Neuronal stem cell (in vitro differentiated cells): ENCODE results near the gene PRLHR.

ENCODE experiments used
- DNase-seq: peaks from one replicate; pipeline ENCODE4 v3.0.0-alpha.2; 2013; ENCODE audit warnings: low spot score
- H2AFZ ChIP-seq: one replicate; pipeline ENCODE4 v1.6.1; 2013; ENCODE audit warnings: mild to moderate bottlenecking, low read length, inconsistent platforms
- H2AK5ac ChIP-seq: 2 replicates; pipeline ENCODE4 v1.6.1; 2013; ENCODE audit warnings: low read depth, mild to moderate bottlenecking, inconsistent platforms, low read length, moderate library complexity, mixed read lengths
- H2BK120ac ChIP-seq: 2 replicates; pipeline ENCODE4 v1.6.1; 2013; ENCODE audit warnings: low read depth, mild to moderate bottlenecking, inconsistent platforms, low read length, moderate library complexity, mixed read lengths
- H2BK12ac ChIP-seq: one replicate; pipeline ENCODE4 v1.6.1; 2013; ENCODE audit warnings: low read length, inconsistent platforms
- H2BK15ac ChIP-seq: 2 replicates; pipeline ENCODE4 v1.6.1; 2013; ENCODE audit warnings: mild to moderate bottlenecking, low read length, inconsistent platforms, mixed read lengths
- H2BK5ac ChIP-seq: one replicate; pipeline ENCODE4 v1.6.1; 2013; ENCODE audit warnings: inconsistent platforms, mild to moderate bottlenecking, low read length, moderate library complexity
- H3K14ac ChIP-seq: one replicate; pipeline ENCODE4 v1.6.1; 2013; ENCODE audit warnings: low read length, inconsistent platforms
- H3K18ac ChIP-seq: 2 replicates; pipeline ENCODE4 v1.6.1; 2013; ENCODE audit warnings: low read length, inconsistent platforms
- H3K23ac ChIP-seq: 2 replicates; pipeline ENCODE4 v1.6.1; 2013; ENCODE audit warnings: low read depth, mild to moderate bottlenecking, mixed read lengths, low read length, inconsistent platforms; ENCODE audit not compliant: poor library complexity
- H3K27ac ChIP-seq: replicated peaks from 3 replicates; pipeline ENCODE4 v1.5.1; 2013; ENCODE audit warnings: low read length, inconsistent platforms
- H3K27me3 ChIP-seq, 3 experiments: 2 replicates each; pipeline ENCODE4 v1.6.1; 2013; ENCODE audit warnings: low read length in 3 of 3, mild to moderate bottlenecking in 2 of 3, inconsistent platforms in 1 of 3, low read depth in 1 of 3, mixed read lengths in 1 of 3, moderate library complexity in 1 of 3; ENCODE audit not compliant: control insufficient read depth in 3 of 3, insufficient read depth in 3 of 3
- H3K36me3 ChIP-seq, 2 donors: replicated peaks in 1 of 2; 2 replicates each; pipeline ENCODE4 v1.6.1; 2013; ENCODE audit warnings: low read length in 2 of 2; ENCODE audit not compliant: control insufficient read depth in 2 of 2, insufficient read depth in 2 of 2
- H3K4ac ChIP-seq: 2 replicates; pipeline ENCODE4 v1.6.1; 2013; ENCODE audit warnings: inconsistent platforms, mild to moderate bottlenecking, low read length, moderate library complexity
- H3K4me1 ChIP-seq, 2 donors: 1 replicate in 1 of 2; 2 replicates in 1 of 2; pipeline ENCODE4 v1.6.1; 2013; ENCODE audit warnings: low read length in 2 of 2, low read depth in 1 of 2; ENCODE audit not compliant: control insufficient read depth in 2 of 2, insufficient read depth in 1 of 2
- H3K4me2 ChIP-seq: one replicate; pipeline ENCODE4 v1.6.1; 2013; ENCODE audit warnings: mild to moderate bottlenecking, low read length, inconsistent platforms; ENCODE audit not compliant: insufficient read depth, poor library complexity, severe bottlenecking
- H3K4me3 ChIP-seq, 2 donors: 2 replicates each; pipeline ENCODE4 v1.5.1; 2013; ENCODE audit warnings: low read length in 2 of 2, mild to moderate bottlenecking in 2 of 2, inconsistent platforms in 1 of 2, moderate library complexity in 1 of 2
- H3K79me1 ChIP-seq: one replicate; pipeline ENCODE4 v1.6.1; 2013; ENCODE audit warnings: low read depth, mild to moderate bottlenecking, inconsistent platforms, low read length, moderate library complexity
- H3K9ac ChIP-seq: one replicate; pipeline ENCODE4 v1.6.1; 2013; ENCODE audit warnings: mild to moderate bottlenecking, low read depth, low read length, inconsistent platforms; ENCODE audit not compliant: poor library complexity
- H3K9me3 ChIP-seq, 2 donors: replicated peaks in 1 of 2; 2 replicates each; pipeline versions ENCODE3 to v1.6.1; 2013; ENCODE audit warnings: low read length in 2 of 2, mild to moderate bottlenecking in 2 of 2, inconsistent platforms in 1 of 2, low read depth in 1 of 2, mixed read lengths in 1 of 2, moderate library complexity in 1 of 2; ENCODE audit not compliant: control insufficient read depth in 2 of 2, insufficient read depth in 1 of 2
- H4K8ac ChIP-seq: one replicate; pipeline ENCODE4 v1.6.1; 2013; ENCODE audit warnings: low read depth, mild to moderate bottlenecking, inconsistent platforms, low read length, moderate library complexity
- H4K91ac ChIP-seq: one replicate; pipeline ENCODE4 v1.6.1; 2013; ENCODE audit warnings: low read length, low read depth, mild to moderate bottlenecking, inconsistent platforms; ENCODE audit not compliant: poor library complexity
- WGBS, 2 donors: extraction: QIAGEN DNeasy Blood & Tissue Kit; methylation state at CpG; one replicate each; pipeline ENCODE4 v1.1.7; 2013; ENCODE audit warnings: missing lambda C conversion rate in 2 of 2, mixed read lengths in 1 of 2; ENCODE audit not compliant: insufficient read length in 2 of 2, insufficient replicate concordance in 1 of 2; ENCODE audit errors: extremely low coverage in 2 of 2; 5-methylcytosine and 5-hydroxymethylcytosine counted together

Gene PRLHR

DNA sequence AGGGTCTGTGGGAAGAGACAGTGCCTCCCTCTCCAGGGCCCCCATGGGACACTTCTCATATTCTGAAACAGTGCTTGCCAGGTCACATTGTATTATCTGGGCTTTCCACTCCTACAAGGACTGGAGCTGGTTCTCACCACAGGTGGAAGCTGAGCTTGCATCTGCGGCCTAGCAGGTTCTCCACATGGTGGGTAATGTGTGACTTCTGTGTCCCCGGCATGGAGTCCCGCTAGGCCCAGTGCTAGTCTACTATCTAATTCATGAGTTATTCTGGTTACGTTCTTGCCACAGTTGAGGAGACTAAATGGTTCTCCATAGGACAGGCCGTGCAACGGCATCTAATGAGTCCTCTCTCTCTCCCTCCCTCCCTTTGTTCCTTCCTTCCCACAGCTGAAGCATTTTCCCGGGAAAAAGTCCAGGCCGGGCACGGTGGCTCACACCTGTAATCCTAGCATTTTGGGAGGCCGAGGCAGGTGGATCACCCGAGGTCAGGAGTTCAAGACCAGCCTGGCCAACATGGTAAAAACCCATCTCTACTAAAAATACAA is 27.7 kb downstream of the PRLHR start:
- Histone ChIP-seq H2BK12ac (no peak overlapping the region), H3K36me3 (no peaks in the 10 kb centered on the region), H3K4me1 (peaks cover 3 to 8% of the 10 kb centered on the region in 2 donors), H2AK5ac (no peak overlapping the region), H3K4me2 (no peak overlapping the region), H3K9ac (no peak overlapping the region), H2BK120ac (no peak overlapping the region), H3K4ac (no peak overlapping the region), H3K27me3 (peaks cover 0 to 23% (median 0%) of the 10 kb centered on the region in 3 experiments), H2BK15ac (no peak overlapping the region), H3K18ac (no peak overlapping the region), H3K9me3 (no peaks in the 10 kb centered on the region), H2BK5ac (no peak overlapping the region), H3K23ac (no peak overlapping the region), H4K8ac (no peak overlapping the region), H3K14ac (no peak overlapping the region), H3K4me3 (no peak overlapping the region), H3K79me1 (no peaks in the 10 kb centered on the region), H2AFZ (no peak overlapping the region), H4K91ac (no peak overlapping the region), H3K27ac (no peak overlapping the region)
- no peak for DNase-seq
- WGBS, 2 donors, result no CpG with 5 or more reads among the region's 11 CpGs

DNA sequence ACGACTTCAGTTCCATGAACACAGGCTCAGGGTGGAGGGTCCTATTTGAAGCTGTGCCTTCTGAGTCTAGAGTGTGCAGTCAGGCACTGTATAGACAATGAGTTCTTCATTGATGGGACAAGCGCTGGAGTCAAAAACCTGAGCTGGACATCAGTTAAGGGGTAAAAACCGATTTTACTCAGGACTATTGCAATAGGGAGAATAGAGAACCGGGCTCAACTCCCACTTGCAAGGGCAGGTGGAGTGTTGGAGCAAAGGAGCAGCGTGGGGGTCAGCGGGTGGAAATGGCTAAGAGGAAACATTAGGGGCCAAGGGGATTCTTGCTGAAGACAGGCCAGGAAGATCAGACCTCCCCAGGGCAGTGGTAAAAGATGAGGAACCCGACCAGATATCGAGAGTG is 28.5 kb downstream of the PRLHR start:
- H3K4ac ChIP-seq, result no peak overlapping the region
- H3K9me3 ChIP-seq, result no peaks in the 10 kb centered on the region
- no peak for DNase-seq
- no peak overlapping the region for H3K27ac ChIP-seq
- H3K79me1 ChIP-seq, result no peaks in the 10 kb centered on the region
- no peak overlapping the region for H2BK12ac ChIP-seq
- H3K23ac ChIP-seq, result no peak overlapping the region
- H3K9ac ChIP-seq, result no peak overlapping the region
- H3K4me3 ChIP-seq, result no peak overlapping the region
- no peak overlapping the region for H2AFZ ChIP-seq
- WGBS, 2 donors, result no CpG with 5 or more reads among the region's 8 CpGs
- peaks cover 0 to 20% (median 0%) of the 10 kb centered on the region in 3 experiments for H3K27me3 ChIP-seq
- no peak overlapping the region for H3K4me2 ChIP-seq
- no peak overlapping the region for H2AK5ac ChIP-seq
- no peak overlapping the region for H4K8ac ChIP-seq
- no peak overlapping the region for H4K91ac ChIP-seq
- H2BK5ac ChIP-seq, result no peak overlapping the region
- H2BK120ac ChIP-seq, result no peak overlapping the region
- H2BK15ac ChIP-seq, result no peak overlapping the region
- H3K36me3 ChIP-seq, result no peaks in the 10 kb centered on the region
- H3K4me1 ChIP-seq, result peaks cover 3 to 8% of the 10 kb centered on the region in 2 donors
- H3K14ac ChIP-seq, result no peak overlapping the region
- H3K18ac ChIP-seq, result no peak overlapping the region

DNA sequence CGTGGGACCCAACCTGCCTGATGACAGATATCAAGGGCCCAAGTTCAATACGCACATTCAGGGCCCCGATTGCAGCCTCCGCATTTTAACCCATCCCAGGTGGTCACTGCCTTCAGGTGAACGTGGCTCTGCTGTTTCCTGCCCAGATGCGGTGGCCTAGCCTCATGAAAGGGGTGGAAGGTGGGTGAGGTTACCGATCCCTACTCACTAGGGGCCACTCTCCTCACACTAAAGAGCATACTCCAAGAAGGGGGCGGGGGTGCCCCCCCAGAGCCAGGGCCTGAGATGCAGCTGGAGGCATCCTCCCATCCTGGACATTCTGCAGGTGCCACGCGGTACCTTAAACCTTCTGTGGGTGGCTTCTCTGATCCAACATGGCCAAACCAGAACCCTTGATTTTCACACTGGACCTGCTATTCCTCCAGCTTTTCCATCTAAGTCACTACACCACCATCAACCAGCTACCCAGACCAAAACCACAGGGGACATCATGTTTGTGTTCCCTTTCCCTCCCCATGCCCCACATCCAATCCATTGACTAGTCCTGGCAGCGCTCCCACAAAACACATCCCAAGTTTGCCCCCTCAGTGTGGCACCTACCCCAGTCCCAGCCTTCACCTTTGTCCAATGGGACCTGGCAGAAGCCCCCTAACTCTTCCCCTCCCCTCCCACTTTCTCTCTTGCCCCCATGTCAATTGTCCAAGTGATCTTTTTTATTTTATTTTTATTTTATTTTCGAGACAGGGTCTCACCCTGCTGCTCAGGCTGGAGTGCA is 30.0 kb downstream of the PRLHR start:
- Histone ChIP-seq H3K23ac (no peak overlapping the region), H3K9me3 (no peaks in the 10 kb centered on the region), H2BK12ac (no peak overlapping the region), H2BK5ac (no peak overlapping the region), H3K36me3 (no peaks in the 10 kb centered on the region), H3K4me2 (no peak overlapping the region), H4K8ac (no peak overlapping the region), H2AK5ac (peak overlapping the region; percentile 27), H3K79me1 (no peaks in the 10 kb centered on the region), H3K4me3 (no peak overlapping the region), H3K27ac (no peak overlapping the region), H2AFZ (no peak overlapping the region), H4K91ac (no peak overlapping the region), H3K4ac (no peak overlapping the region), H3K4me1 (peaks cover 2 to 3% of the 10 kb centered on the region in 2 donors), H3K14ac (no peak overlapping the region), H2BK15ac (no peak overlapping the region), H3K27me3 (peaks cover 0 to 15% (median 0%) of the 10 kb centered on the region in 3 experiments), H2BK120ac (no peak overlapping the region), H3K18ac (no peak overlapping the region), H3K9ac (no peak overlapping the region)
- DNase-seq, result no peak
- no CpG with 5 or more reads among the region's 12 CpGs for WGBS, 2 donors

DNA sequence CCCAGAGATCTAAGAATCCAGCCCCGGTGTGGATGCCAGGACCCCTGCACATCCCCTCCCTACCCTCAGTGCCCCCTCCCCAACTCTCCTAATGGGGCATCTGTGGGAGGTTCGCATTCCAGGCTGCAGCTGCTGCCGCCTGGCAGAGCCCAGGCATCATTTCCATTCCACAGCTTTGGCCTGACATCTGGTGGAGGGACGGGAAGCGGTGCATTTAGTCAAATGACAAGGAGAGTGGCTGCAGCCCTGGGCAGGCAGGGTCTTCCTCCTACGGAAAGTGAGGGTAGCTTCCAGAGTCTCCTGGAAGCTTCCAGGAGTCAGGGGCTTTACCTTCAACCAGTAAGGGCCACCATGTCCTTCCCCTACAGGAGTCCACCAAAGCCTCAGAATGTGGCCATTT is 30.8 kb downstream of the PRLHR start:
- WGBS, 2 donors, result no CpG with 5 or more reads among the region's 6 CpGs
- no peak overlapping the region for H2BK120ac ChIP-seq
- no peak overlapping the region for H2AK5ac ChIP-seq

More for the DNA sequence above, 30.8 kb downstream of the PRLHR start:
- H3K14ac ChIP-seq, result no peak overlapping the region
- H3K27ac ChIP-seq, result no peak overlapping the region
- H3K4me2 ChIP-seq, result no peak overlapping the region
- H4K8ac ChIP-seq, result no peak overlapping the region
- H3K36me3 ChIP-seq, result no peaks in the 10 kb centered on the region
- H3K23ac ChIP-seq, result no peak overlapping the region
- H3K9me3 ChIP-seq, result no peaks in the 10 kb centered on the region
- no peak overlapping the region for H2BK15ac ChIP-seq
- no peak overlapping the region for H2AFZ ChIP-seq
- H3K27me3 ChIP-seq, result peaks cover 0 to 11% (median 0%) of the 10 kb centered on the region in 3 experiments
- no peaks in the 10 kb centered on the region for H3K79me1 ChIP-seq
- no peak overlapping the region for H2BK12ac ChIP-seq
- no peak overlapping the region for H3K9ac ChIP-seq
- H2BK5ac ChIP-seq, result no peak overlapping the region
- peak; percentile 21 for DNase-seq
- H4K91ac ChIP-seq, result no peak overlapping the region
- peaks cover 1 to 3% of the 10 kb centered on the region in 2 donors for H3K4me1 ChIP-seq
- H3K4ac ChIP-seq, result no peak overlapping the region
- H3K4me3 ChIP-seq, result no peak overlapping the region
- H3K18ac ChIP-seq, result peak overlapping the region; percentile 3
